Lower leg skin (tissue), 4 donors: ENCODE results near the gene EVI5. TPM values are rescaled to one million over a fixed set of nuclear protein-coding genes. Genes with fewer than 3 reads are reported as not detected.
"Not testable (repeated sequence)": the region's sequence is repeated elsewhere in the genome, so short reads cannot be mapped to it uniquely, and the experiment has no call there.

Source experiments
- DNase-seq, 2 donors: peaks; one replicate each; pipeline ENCODE4 v3.0.0-alpha.2; 2019; ENCODE audit warnings: low spot score in 2 of 2
- H3K4me3 ChIP-seq: fragments of 200-600 bp; sonication (generic); 2 replicates; pipeline ENCODE4 v1.5.1; 2017; ENCODE audit warnings: mild to moderate bottlenecking, low read depth; ENCODE audit not compliant: poor library complexity, severe bottlenecking
- POLR2A ChIP-seq, 2 donors: fragments of 450-650 bp; IDR thresholded peaks; one replicate each; pipeline ENCODE4 v1.6.1; 2016 to 2017; ENCODE audit warnings: antibody characterized with exemption in 2 of 2, mild to moderate bottlenecking in 1 of 2, moderate library complexity in 1 of 2
- WGBS, 2 donors: methylation state at CpG; one replicate each; pipeline ENCODE4 v1.1.5; 2018; 5-methylcytosine and 5-hydroxymethylcytosine counted together
- intact Hi-C: fragments of 100-400 bp; cut with DNase I; formaldehyde crosslinking; loops from one replicate; pipeline ENCODE4 v1.15.0; 2023; ENCODE audit warnings: low total_unique reads
- total RNA-seq, 4 donors: library from RNA; depleted of rRNA; stranded (reverse); fragments of >200 nt; gene quantifications; one replicate each; pipeline ENCODE4 v1.1.0, GENCODE V29; 2016
- TF ChIP-seq, protein P1 (sequence below), 3 donors: fragments of 450-650 bp; IDR thresholded peaks; one replicate each; pipeline ENCODE4 v1.5.1; 2016; ENCODE audit warnings: antibody characterized with exemption in 3 of 3, mild to moderate bottlenecking in 3 of 3, moderate library complexity in 2 of 3

Gene EVI5
- total RNA-seq, 4 donors from 2014 or later = 14.2 to 26.3 (median 21.4) TPM

DNA sequence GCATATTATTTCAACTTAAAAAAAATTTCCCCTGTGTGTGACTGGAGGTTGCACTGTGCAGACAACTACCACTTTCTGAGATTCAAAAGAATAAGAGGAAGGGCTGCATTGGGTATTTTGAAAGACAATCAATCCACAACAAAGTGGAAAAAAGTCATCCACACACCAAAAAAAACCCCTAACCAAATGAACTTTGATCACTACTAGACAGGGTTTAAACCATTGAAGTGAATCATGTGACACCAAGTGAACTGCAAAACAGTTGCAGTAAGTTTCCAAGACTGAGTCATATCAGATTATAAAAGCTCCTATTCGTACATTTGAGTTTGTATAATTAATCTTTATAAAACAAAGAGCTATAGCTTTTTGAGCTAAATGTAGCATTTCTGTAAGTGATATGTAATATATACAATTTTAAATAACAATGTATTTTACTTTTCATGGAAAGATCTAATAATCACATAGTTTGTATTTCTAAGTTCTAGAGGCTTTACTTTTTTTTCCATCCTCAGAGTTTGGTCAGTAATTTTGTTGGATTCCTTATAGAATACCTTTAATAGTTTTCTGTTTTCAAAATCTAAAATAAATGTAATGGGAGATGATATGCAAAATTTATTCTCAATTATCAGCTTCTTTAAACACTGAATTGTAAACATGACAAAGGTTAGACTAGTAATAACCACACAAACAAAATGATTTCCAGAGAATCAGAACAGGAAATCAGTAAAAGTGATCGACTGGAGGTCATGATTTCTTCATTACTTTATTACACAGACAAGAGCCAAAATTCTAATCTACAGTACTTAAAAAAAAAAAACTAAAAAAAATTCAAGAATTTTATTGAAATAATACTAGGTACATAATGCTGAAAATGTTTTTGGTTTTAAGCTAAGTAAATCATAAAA is 247.7 kb downstream of the EVI5 start:
- TF ChIP-seq, protein P1, sequence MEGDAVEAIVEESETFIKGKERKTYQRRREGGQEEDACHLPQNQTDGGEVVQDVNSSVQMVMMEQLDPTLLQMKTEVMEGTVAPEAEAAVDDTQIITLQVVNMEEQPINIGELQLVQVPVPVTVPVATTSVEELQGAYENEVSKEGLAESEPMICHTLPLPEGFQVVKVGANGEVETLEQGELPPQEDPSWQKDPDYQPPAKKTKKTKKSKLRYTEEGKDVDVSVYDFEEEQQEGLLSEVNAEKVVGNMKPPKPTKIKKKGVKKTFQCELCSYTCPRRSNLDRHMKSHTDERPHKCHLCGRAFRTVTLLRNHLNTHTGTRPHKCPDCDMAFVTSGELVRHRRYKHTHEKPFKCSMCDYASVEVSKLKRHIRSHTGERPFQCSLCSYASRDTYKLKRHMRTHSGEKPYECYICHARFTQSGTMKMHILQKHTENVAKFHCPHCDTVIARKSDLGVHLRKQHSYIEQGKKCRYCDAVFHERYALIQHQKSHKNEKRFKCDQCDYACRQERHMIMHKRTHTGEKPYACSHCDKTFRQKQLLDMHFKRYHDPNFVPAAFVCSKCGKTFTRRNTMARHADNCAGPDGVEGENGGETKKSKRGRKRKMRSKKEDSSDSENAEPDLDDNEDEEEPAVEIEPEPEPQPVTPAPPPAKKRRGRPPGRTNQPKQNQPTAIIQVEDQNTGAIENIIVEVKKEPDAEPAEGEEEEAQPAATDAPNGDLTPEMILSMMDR (IDR thresholded peaks at IDR 0.05) = no peak
- no peak for TF ChIP-seq POLR2A (IDR thresholded peaks at IDR 0.05)
- no peak overlapping the region for H3K4me3 ChIP-seq
- DNase-seq = no peak
- WGBS, 2 donors = 34 to 44% methylated on average over 2 of the region's 2 CpGs
- intact Hi-C loops = no loop called here

DNA sequence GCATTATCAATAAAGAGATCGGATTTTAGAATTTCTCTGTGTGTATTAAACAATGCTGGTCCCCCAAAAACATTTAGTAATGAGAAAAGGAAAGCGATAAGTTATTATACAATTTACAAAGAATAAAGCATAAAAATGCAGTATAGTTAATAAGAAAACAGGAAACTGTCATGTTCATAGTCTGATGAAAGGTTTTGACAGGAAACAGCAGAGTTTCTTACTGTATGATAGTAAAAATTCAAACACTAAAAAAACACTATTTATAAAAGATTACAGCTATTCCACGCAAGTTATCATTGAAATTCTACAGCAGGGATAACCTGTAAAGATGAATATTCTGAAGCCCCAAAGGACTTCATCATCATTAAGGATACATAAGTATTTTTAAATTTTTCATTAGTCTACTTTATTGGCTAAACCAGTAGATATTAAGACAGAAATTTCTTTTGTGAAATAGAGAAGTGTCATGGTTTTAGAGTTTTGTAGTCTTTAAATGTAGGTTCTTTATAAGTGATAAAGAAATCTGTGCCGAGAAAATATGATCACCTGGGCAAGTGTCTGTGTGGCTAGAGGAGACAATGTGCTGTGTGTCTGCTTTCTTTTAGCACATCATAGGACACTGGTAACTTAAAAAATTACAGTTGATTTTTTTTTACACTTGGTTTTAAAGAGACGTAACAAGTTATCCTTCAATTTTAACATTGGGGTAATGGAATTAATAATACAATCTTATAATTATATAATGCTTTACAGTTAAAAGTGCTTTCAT is 248.5 kb downstream of the EVI5 start:
- 90 to 91% methylated on average over 5 of the region's 5 CpGs for WGBS, 2 donors

DNA sequence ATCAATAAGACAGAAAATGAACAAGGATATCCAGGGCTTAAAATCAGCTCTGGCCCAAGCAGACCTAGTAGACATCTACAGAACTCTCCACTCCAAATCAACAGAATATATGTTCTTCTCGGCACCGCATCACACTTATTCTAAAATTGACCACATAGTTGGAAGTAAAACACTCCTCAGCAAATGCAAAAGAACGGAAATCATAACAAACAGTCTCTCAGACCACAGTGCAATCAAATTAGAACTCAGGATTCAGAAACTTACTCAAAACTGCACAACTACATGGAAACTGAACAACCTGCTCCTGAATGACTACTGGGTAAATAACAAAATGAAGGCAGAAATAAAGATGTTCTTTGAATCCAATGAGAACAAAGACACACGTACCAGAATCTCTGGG is 252.5 kb downstream of the EVI5 start:
- intact Hi-C loops, H3K4me3 ChIP-seq, DNase-seq: not testable (repeated sequence)
- WGBS, 2 donors = 94 to 95% methylated on average over 4 of the region's 4 CpGs

More for the DNA sequence above, 248.5 kb downstream of the EVI5 start:
- TF ChIP-seq, protein P1 (IDR thresholded peaks at IDR 0.05) = no peak
- no peak for TF ChIP-seq POLR2A (IDR thresholded peaks at IDR 0.05)
- no peak overlapping the region for H3K4me3 ChIP-seq
- intact Hi-C loops = no loop called here
- DNase-seq = no peak

DNA sequence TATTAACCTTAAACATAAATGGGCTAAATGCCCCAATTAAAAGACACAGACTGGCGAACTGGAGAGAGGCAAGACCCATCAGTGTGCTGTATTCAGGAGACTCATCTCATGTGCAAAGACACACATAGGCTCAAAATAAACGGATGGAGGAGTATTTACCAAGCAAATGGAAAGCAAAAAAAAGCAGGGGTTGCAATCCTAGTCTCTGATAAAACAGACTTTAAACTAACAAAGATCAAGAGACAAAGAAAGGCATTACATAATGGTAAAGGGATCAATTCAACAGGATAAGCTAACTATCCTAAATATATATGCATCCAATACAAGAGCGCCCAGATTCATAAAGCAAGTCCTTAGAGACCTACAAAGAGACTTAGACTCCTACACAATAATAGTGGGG is 253.0 kb downstream of the EVI5 start:
- intact Hi-C loops, H3K4me3 ChIP-seq, DNase-seq: not testable (repeated sequence)
- 97 to 98% methylated on average over 3 of the region's 3 CpGs for WGBS, 2 donors

DNA sequence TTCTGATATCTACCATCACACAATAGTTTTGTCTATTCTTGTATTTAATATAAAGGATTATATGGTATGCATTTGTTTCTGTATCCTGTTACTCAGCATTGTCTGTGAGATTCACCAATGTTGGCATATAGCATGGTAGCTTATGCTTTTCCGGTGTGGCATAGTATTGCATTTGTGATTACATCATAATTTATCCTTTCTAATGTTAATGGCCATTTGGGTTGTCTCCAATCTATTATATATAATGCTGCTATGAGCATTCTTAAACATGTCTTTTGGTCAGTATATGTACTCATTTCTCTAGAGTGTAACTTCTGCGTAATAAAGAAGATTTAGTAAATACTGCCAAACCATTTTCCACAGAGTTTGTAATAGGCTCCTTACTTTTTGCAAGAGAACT is 257.2 kb downstream of the EVI5 start:
- WGBS, 2 donors = 84 to 90% methylated on average over 2 of the region's 2 CpGs
- no peak for DNase-seq
- no peak overlapping the region for H3K4me3 ChIP-seq
- intact Hi-C loops = no loop called here
- TF ChIP-seq, protein P1 (IDR thresholded peaks at IDR 0.05) = no peak
- TF ChIP-seq POLR2A (IDR thresholded peaks at IDR 0.05) = no peak

DNA sequence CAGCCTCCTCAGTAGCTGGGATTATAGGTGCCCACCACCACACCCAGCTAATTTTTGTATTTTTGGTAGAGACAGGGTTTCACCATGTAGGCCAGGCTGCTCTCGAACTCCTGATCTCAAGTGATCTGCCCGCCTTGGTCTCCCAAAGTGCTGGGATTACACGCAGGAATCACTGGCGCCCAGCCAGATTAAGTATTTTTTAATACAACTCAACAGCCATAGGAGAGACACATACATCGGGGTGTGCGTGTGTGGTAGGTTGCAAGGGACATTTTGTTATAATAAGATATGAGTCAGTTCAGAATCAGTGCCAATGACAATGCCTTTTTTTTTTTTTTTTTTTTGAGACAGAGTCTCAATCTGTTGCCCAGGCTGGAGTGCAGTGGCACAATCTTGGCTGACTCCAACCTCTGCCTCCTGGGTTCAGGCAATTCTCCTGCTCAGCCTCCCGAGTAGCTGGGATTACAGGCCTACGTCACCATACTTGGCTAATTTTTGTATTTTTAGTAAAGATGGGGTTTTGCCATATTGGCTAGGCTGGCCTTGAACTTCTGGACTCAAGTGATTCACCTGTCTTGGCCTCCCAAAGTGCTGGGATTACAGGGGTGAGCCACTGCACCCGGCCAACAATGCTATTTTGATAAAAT is 259.8 kb downstream of the EVI5 start:
- DNase-seq, intact Hi-C loops, H3K4me3 ChIP-seq: not testable (repeated sequence)
- WGBS, 2 donors = 93 to 96% methylated on average over 9 of the region's 9 CpGs

DNA sequence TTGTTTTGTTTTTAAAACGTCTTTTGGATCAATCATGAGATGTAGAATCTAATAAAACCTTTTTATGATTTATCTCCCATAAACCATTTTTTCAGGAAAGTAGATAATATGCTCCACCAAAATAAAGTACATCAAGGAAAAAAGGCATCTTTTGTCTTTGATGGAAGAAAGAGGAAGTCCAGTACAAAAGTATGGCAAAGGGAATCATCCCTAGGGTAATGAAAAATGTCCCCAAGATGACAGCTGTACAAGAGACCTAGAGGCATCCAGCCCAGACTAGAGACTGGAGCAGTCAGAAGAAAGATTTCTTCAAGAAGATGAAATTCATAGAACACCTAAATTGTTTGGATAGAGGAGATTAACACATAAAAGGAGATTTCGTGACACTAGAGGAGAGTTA is 265.9 kb downstream of the EVI5 start:
- TF ChIP-seq, protein P1 (IDR thresholded peaks at IDR 0.05) = no peak
- no peak for TF ChIP-seq POLR2A (IDR thresholded peaks at IDR 0.05)
- intact Hi-C loops = no loop called here
- no peak for DNase-seq
- WGBS, 2 donors = 65% methylated on average over 2 of the region's 2 CpGs
- H3K4me3 ChIP-seq = no peak overlapping the region
